RWPE1 (cell line): ENCODE measurements around the gene UPK1B.

Experiments
- CTCF ChIA-PET: fragments of 350-600 bp; sonication (Branson Sonifier 250); formaldehyde crosslinking; extraction: SDS; loops from one replicate; lab custom pipeline; 2021; lab: Yijun Ruan, JAX
- POLR2A ChIA-PET: fragments of 400-600 bp; formaldehyde crosslinking; extraction: SDS; loops from one replicate; lab custom pipeline; 2020; ENCODE audit warnings: antibody characterized with exemption; ENCODE audit not compliant: low non-redundant PET; lab: Yijun Ruan, JAX
- DNase-seq: peaks from one replicate; pipeline ENCODE4 v3.0.0; 2012; ENCODE audit warnings: low spot score
- H3K27ac ChIP-seq: fragments of 450-650 bp; 2 replicates; pipeline ENCODE4 v1.5.1; 2017
- CTCF ChIP-seq: fragments of 450-650 bp; conservative IDR thresholded peaks from 2 replicates; pipeline ENCODE4 v1.5.1; 2017; ENCODE audit warnings: low read depth, mild to moderate bottlenecking

Gene UPK1B

GRCh38 chr3:119220970-119221667 lies 47.7 kb downstream of the UPK1B start:
- ChIA-PET POLR2A (no interaction called here), CTCF (no interaction called here)
- no peak for DNase-seq

GRCh38 chr3:119221779-119222320 lies 48.5 kb downstream of the UPK1B start:
- TF ChIP-seq CTCF, result no peak
- ChIA-PET CTCF (no interaction called here), POLR2A (no interaction called here)

More at GRCh38 chr3:119220970-119221667, 47.7 kb downstream of the UPK1B start:
- no peak for TF ChIP-seq CTCF
- no peak overlapping the region for H3K27ac ChIP-seq

GRCh38 chr3:119222391-119222790 lies 49.0 kb downstream of the UPK1B start:
- ChIA-PET POLR2A (no interaction called here), CTCF (interaction anchor here (0.6 kb wide), 1 partner anchor 39 kb away, joined by 3 read pairs; no protein-coding TSS in a partner anchor)
- TF ChIP-seq CTCF, result no peak
- H3K27ac ChIP-seq, result no peak overlapping the region
- no peak for DNase-seq

More at GRCh38 chr3:119221779-119222320, 48.5 kb downstream of the UPK1B start:
- DNase-seq, result no peak
- no peak overlapping the region for H3K27ac ChIP-seq

GRCh38 chr3:119223511-119223910 lies 50.1 kb downstream of the UPK1B start:
- no peak for TF ChIP-seq CTCF
- ChIA-PET POLR2A (no interaction called here), CTCF (interaction anchor here (0.7 kb wide), 1 partner anchor 553 kb away, joined by 3 read pairs; no protein-coding TSS in a partner anchor)
- no peak for DNase-seq
- H3K27ac ChIP-seq, result no peak overlapping the region

- CTCF ChIA-PET, result no interaction called here
- DNase-seq, result no peak
- POLR2A ChIA-PET, result no interaction called here
- H3K27ac ChIP-seq, result no peak overlapping the region
- no peak for TF ChIP-seq CTCF
Measured at GRCh38 chr3:119225121-119225520, 51.7 kb downstream of the UPK1B start.

- no peak for TF ChIP-seq CTCF
- ChIA-PET POLR2A (no interaction called here), CTCF (no interaction called here)
- DNase-seq, result no peak
- H3K27ac ChIP-seq, result no peak overlapping the region
Measured at GRCh38 chr3:119227070-119227850, 53.9 kb downstream of the UPK1B start.
